GM12891 (cell line): ENCODE data around the gene LSM4.

Experiments used
- PAX5 ChIP-seq: IDR thresholded peaks from 2 replicates; pipeline ENCODE4 v1.6.1; 2011; ENCODE audit warnings: low read length, moderate library complexity, mild to moderate bottlenecking; ENCODE audit not compliant: insufficient read depth, severe bottlenecking
- POLR2A ChIP-seq: IDR thresholded peaks from 2 replicates; pipeline ENCODE4 v1.6.1; 2011; ENCODE audit warnings: low read depth, low read length, control low read depth
- POLR2AphosphoS5 ChIP-seq: IDR thresholded peaks from 2 replicates; pipeline ENCODE4 v1.6.1; 2011; ENCODE audit warnings: low read depth, low read length, control low read depth
- POU2F2 ChIP-seq: IDR thresholded peaks from 2 replicates; pipeline ENCODE4 v1.6.1; 2011; ENCODE audit warnings: low read depth, mild to moderate bottlenecking, control low read depth, low read length, moderate library complexity
- SPI1 ChIP-seq: IDR thresholded peaks from 2 replicates; pipeline ENCODE4 v1.6.1; 2011; ENCODE audit warnings: low read depth, low read length, control low read depth
- TAF1 ChIP-seq: IDR thresholded peaks from 2 replicates; pipeline ENCODE4 v1.6.1; 2011; ENCODE audit warnings: low read depth, low read length, control low read depth

GRCh38 chr19:18289471-18290301 lies 33.2 kb downstream of the LSM4 start:
- TF ChIP-seq POLR2AphosphoS5 (no peak), TAF1 (no peak), POLR2A (no peak), SPI1 (no peak), POU2F2 (no peak), PAX5 (no peak)
